Astrocyte of the cerebellum (primary cell): ENCODE measurements around the gene MOV10L1.

Experiments
- DNase-seq: peaks from one replicate; pipeline ENCODE4 v3.0.0-alpha.2; 2011; ENCODE audit warnings: low read depth
- H3K4me3 ChIP-seq: 2 replicates; pipeline ENCODE4 v1.5.1; 2011; ENCODE audit warnings: mild to moderate bottlenecking, low read depth, low read length, moderate library complexity
- CTCF ChIP-seq: IDR thresholded peaks from 2 replicates; pipeline ENCODE4 v1.5.1; 2012; ENCODE audit warnings: low read length, low read depth, moderate library complexity, mild to moderate bottlenecking; ENCODE audit errors: missing control alignments
- in situ Hi-C: cut with HindIII; loops from 2 replicates; pipeline ENCODE4 v1.10.0; 2017; ENCODE audit warnings: low sequenced_read_pairs

Gene MOV10L1

DNA sequence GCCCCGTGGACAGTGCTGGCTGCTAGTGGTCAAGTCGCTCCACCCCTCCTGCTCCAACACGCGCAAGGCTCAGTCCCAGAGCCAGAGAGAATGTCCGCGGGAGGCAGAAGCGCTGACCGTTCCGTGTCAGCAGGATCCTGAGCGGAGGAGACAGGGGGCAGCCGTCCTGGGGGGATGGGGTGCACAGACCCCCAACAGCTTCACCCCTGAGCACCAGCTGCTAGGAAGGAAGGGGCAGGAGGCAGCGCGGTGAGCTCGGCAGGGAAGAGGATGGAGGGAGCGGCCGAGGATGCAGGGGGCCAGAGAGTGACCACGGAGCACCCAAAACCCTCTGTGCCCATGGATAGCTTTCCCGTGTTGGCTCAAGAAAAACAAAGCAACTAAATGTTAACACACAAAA is 25.4 kb upstream of the MOV10L1 start:
- no peak overlapping the region for H3K4me3 ChIP-seq
- TF ChIP-seq CTCF = no peak
- in situ Hi-C loops = no loop called here
- DNase-seq = no peak

DNA sequence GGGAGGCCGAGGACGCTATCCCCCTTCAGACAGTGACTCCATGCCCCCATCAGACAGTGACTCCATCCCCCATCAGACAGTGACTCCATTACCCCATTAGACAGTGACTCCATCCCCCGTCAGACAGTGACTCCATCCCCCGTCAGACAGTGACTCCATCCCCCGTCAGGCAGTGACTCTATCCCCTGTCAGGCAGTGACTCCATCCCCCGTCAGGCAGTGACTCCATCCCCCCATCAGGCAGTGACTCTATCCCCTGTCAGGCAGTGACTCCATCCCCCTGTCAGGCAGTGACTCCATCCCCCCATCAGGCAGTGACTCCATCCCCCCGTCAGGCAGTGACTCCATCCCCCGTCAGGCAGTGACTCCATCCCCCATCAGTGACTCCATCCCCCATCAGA is 22.6 kb upstream of the MOV10L1 start:
- TF ChIP-seq CTCF = no peak
- DNase-seq = no peak
- no peak overlapping the region for H3K4me3 ChIP-seq
- in situ Hi-C loops = no loop called here

DNA sequence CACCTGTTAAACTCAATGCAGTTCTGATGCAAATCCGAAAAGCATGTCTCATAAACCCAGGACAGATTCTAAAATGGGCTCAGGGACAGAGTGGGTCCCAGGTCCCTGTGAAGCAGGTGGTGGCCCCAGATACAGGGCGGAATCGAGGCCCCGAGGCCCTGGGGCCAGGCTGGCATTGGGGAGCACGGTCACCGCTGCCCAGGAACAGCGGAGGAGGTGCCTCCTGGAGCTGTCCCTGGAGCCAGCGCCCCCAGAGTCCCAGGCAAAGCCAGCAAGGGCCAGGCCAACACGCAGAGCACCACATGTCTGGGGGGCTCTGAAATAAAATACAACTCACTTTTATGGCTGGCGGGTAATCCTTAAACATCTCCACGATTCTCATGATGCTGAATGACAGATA is 21.7 kb upstream of the MOV10L1 start:
- no peak overlapping the region for H3K4me3 ChIP-seq
- in situ Hi-C loops = no loop called here
- no peak for DNase-seq
- no peak for TF ChIP-seq CTCF

GRCh38 chr22:50070366-50070765 is 19.4 kb upstream of the MOV10L1 start:
- no peak overlapping the region for H3K4me3 ChIP-seq
- in situ Hi-C loops = no loop called here
- no peak for DNase-seq
- no peak for TF ChIP-seq CTCF

GRCh38 chr22:50071432-50072166 is 18.2 kb upstream of the MOV10L1 start:
- H3K4me3 ChIP-seq = no peak overlapping the region
- no peak for DNase-seq
- no peak for TF ChIP-seq CTCF
- in situ Hi-C loops = no loop called here

DNA sequence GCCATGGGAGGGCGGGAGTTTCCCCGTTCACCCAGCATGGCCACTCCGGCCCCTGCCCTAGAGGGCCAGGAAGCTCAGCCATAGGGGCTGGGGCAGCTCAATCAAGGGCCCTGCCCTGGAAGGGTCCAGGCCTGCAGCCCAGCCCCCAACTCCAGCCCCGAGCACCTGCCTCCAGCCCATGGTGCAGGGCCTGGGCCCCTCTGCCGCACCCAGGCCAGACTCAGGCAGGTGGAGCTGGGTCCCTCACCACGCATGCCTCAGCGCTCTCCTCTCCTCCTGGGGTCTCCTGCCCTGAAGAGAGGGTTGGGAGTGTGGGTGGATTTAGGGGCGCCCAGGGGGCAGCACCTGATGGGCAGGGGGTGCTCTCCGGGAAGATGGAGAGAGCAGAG is 17.6 kb upstream of the MOV10L1 start:
- no peak for TF ChIP-seq CTCF
- in situ Hi-C loops = no loop called here
- no peak overlapping the region for H3K4me3 ChIP-seq
- DNase-seq = no peak
